ENCODE data around the gene IRF7. TPM values are rescaled to one million over a fixed set of nuclear protein-coding genes. Genes with fewer than 3 reads are reported as not detected.

IRF7 gene
- polyA plus RNA-seq, 1 donor = 6.4 TPM

GRCh38 chr11:620935-621814, 5.4 kb upstream of the IRF7 start:
- DNase-seq = no peak

- no peak for DNase-seq
Measured at GRCh38 chr11:620201-620600, 4.5 kb upstream of the IRF7 start.

GRCh38 chr11:619628-620050, 3.9 kb upstream of the IRF7 start:
- DNase-seq = no peak

- DNase-seq = no peak
Measured at GRCh38 chr11:618856-619627, 3.3 kb upstream of the IRF7 start.

- DNase-seq = no peak
Measured at GRCh38 chr11:617912-618682, 2.3 kb upstream of the IRF7 start.

GRCh38 chr11:617199-617911, 1.6 kb upstream of the IRF7 start:
- no peak for DNase-seq

GRCh38 chr11:616320-617198, 809 bp upstream of the IRF7 start:
- DNase-seq = no peak

GRCh38 chr11:614623-615503, 887 bp downstream of the IRF7 start:
- DNase-seq = no peak

GRCh38 chr11:614021-614622, 1.6 kb downstream of the IRF7 start:
- DNase-seq = no peak

- no peak for DNase-seq
Measured at GRCh38 chr11:613369-613968, 2.3 kb downstream of the IRF7 start.

GRCh38 chr11:612961-613300, 2.8 kb downstream of the IRF7 start:
- no peak for DNase-seq

- DNase-seq = no peak
Measured at GRCh38 chr11:612201-612960, 3.4 kb downstream of the IRF7 start.

- DNase-seq = no peak
Measured at GRCh38 chr11:611001-611996, 4.5 kb downstream of the IRF7 start.

GRCh38 chr11:610146-610801, 5.5 kb downstream of the IRF7 start:
- DNase-seq = no peak

GRCh38 chr11:609341-609811, 6.4 kb downstream of the IRF7 start:
- DNase-seq = no peak

- DNase-seq = no peak
Measured at GRCh38 chr11:608791-609251, 6.9 kb downstream of the IRF7 start.
